ENCODE results near the gene N4BP2L2.

Gene N4BP2L2

GRCh38 chr13:32491028-32491427, 47.6 kb downstream of the N4BP2L2 start:
- TF ChIP-seq CTCF (IDR thresholded peaks at IDR 0.05; ENCODE audit: insufficient read depth, low read length, missing control alignments): no peak
- ChIA-PET POLR2A (no interaction called here), CTCF (no interaction called here)
- DNase-seq (ENCODE audit: low read depth, low spot score): no peak
- H3K4me3 ChIP-seq (ENCODE audit: low read depth, low read length): no peak overlapping the region

- ChIA-PET CTCF (no interaction called here), POLR2A (no interaction called here)
- H3K4me3 ChIP-seq (ENCODE audit: low read depth, low read length): no peak overlapping the region
- no peak for DNase-seq (ENCODE audit: low read depth, low spot score)
- no peak for TF ChIP-seq CTCF (IDR thresholded peaks at IDR 0.05; ENCODE audit: insufficient read depth, low read length, missing control alignments)
Measured at GRCh38 chr13:32476892-32477291, 61.7 kb downstream of the N4BP2L2 start.

- ChIA-PET CTCF (no interaction called here), POLR2A (no interaction called here)
- DNase-seq (ENCODE audit: low read depth, low spot score): no peak
- H3K4me3 ChIP-seq (ENCODE audit: low read depth, low read length): no peak overlapping the region
- no peak for TF ChIP-seq CTCF (IDR thresholded peaks at IDR 0.05; ENCODE audit: insufficient read depth, low read length, missing control alignments)
Measured at GRCh38 chr13:32476021-32476731, 62.4 kb downstream of the N4BP2L2 start.

DNA sequence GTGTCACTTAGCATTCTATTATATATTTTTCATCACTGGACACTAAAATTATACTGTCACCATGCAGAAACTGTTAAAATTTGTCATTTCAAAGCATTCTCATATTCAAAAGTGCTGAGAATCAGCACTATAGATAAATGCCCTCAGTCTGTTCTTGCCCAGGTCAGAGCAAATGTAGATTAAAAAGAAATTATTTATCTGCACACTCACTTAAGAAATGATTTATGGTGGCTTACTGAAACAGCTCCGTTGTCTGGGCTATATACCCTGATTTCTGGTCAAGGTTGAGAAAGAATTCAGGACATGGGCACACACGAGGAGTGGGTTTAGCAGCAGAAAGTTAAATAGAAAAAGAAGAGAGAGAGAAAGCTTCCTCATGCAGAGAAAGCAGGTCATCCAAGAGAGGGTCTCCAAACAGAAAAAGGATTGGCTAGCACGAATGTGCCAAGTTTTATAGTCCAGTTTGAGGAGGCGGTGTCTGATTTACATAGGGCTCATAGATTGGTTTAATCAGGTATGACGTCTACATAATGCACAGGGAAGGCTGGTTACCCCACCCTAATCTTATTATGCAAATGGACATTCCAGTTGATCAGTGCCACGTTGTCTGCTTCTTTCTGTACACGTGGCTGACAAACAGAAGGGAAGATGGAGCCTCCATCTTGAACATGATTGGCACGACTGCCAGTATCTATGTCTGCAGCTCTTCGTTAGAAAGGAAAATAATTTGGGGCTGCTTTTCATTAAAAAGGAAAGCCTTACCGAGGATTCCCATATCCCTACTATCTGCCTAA, 63.4 kb downstream of the N4BP2L2 start:
- no peak overlapping the region for H3K4me3 ChIP-seq (ENCODE audit: low read depth, low read length)
- CTCF ChIA-PET: no interaction called here
- TF ChIP-seq CTCF (IDR thresholded peaks at IDR 0.05; ENCODE audit: insufficient read depth, low read length, missing control alignments): no peak
- POLR2A ChIA-PET: no interaction called here
- DNase-seq (ENCODE audit: low read depth, low spot score): no peak

GRCh38 chr13:32473650-32474049, 64.9 kb downstream of the N4BP2L2 start:
- no peak for DNase-seq (ENCODE audit: low read depth, low spot score)
- CTCF ChIA-PET: no interaction called here
- no peak overlapping the region for H3K4me3 ChIP-seq (ENCODE audit: low read depth, low read length)
- no peak for TF ChIP-seq CTCF (IDR thresholded peaks at IDR 0.05; ENCODE audit: insufficient read depth, low read length, missing control alignments)
- POLR2A ChIA-PET: interaction anchor here (0.7 kb wide), 1 partner anchor 15 kb away, joined by 3 read pairs; no protein-coding TSS in a partner anchor

GRCh38 chr13:32472194-32472621, 66.4 kb downstream of the N4BP2L2 start:
- ChIA-PET CTCF (interaction anchor here (1.0 to 1.2 kb wide), 2 partner anchors 9 to 14 kb away, joined by 3 read pairs; no protein-coding TSS in a partner anchor), POLR2A (no interaction called here)
- no peak overlapping the region for H3K4me3 ChIP-seq (ENCODE audit: low read depth, low read length)
- no peak for TF ChIP-seq CTCF (IDR thresholded peaks at IDR 0.05; ENCODE audit: insufficient read depth, low read length, missing control alignments)
- no peak for DNase-seq (ENCODE audit: low read depth, low spot score)

Measured in AG04449 (cell line).